Mesothelial cell of epicardium (in vitro differentiated cells): ENCODE results near the gene AOC3. TPM values are rescaled to one million over a fixed set of nuclear protein-coding genes. Genes with fewer than 3 reads are reported as not detected.

Experiments
- DNase-seq, 2 experiments: peaks; one replicate each; pipeline ENCODE4 v3.0.0; 2021; ENCODE audit warnings: low spot score in 2 of 2; ENCODE audit not compliant: unreplicated experiment in 2 of 2
- H3K27ac Mint-ChIP-seq: 2 replicates; pipeline ENCODE4 v1.8.0; 2021; ENCODE audit warnings: mixed read lengths
- H3K27me3 Mint-ChIP-seq: 2 replicates; pipeline ENCODE4 v1.8.0; 2021; ENCODE audit warnings: low read depth, mixed read lengths
- H3K36me3 Mint-ChIP-seq: 2 replicates; pipeline ENCODE4 v1.8.0; 2021; ENCODE audit warnings: mixed read lengths
- H3K4me1 Mint-ChIP-seq: 2 replicates; pipeline ENCODE4 v1.8.0; 2021; ENCODE audit warnings: mixed read lengths
- H3K4me3 Mint-ChIP-seq: 2 replicates; pipeline ENCODE4 v1.8.0; 2021; ENCODE audit warnings: mild to moderate bottlenecking, moderate library complexity, mixed read lengths
- H3K9me3 Mint-ChIP-seq: 2 replicates; pipeline ENCODE4 v1.8.0; 2021; ENCODE audit warnings: mixed read lengths
- CTCF ChIP-seq: fragments of 200-600 bp; sonication (generic); IDR thresholded peaks from one replicate; pipeline ENCODE4 v1.5.0; 2021; ENCODE audit warnings: antibody characterized with exemption; ENCODE audit not compliant: unreplicated experiment
- total RNA-seq: library from RNA; stranded (reverse); gene quantifications from 3 replicates; pipeline ENCODE4 v1.2.1, GENCODE V29; 2021

AOC3 gene
- total RNA-seq, 1 donor from 2014 or later = 1.5 TPM

- peaks cover 22% of the 10 kb centered on the region for H3K36me3 Mint-ChIP-seq
Observed at GRCh38 chr17:42835732-42836131, 15.3 kb upstream of the AOC3 start.

GRCh38 chr17:42841975-42842685 is 8.9 kb upstream of the AOC3 start:
- Mint-ChIP-seq H3K27ac (no peak overlapping the region), H3K27me3 (no peaks in the 10 kb centered on the region), H3K9me3 (no peaks in the 10 kb centered on the region), H3K4me1 (no peaks in the 10 kb centered on the region), H3K36me3 (peaks cover 22% of the 10 kb centered on the region), H3K4me3 (no peak overlapping the region)
- no peak for TF ChIP-seq CTCF
- DNase-seq = no peak

More at GRCh38 chr17:42835732-42836131, 15.3 kb upstream of the AOC3 start:
- DNase-seq = no peak
- no peaks in the 10 kb centered on the region for H3K9me3 Mint-ChIP-seq
- no peak for TF ChIP-seq CTCF
- H3K27me3 Mint-ChIP-seq = no peaks in the 10 kb centered on the region
- H3K4me3 Mint-ChIP-seq = no peak overlapping the region
- peaks cover 19% of the 10 kb centered on the region for H3K4me1 Mint-ChIP-seq
- H3K27ac Mint-ChIP-seq = no peak overlapping the region

- DNase-seq = no peak
- Mint-ChIP-seq H3K36me3 (peaks cover 17% of the 10 kb centered on the region), H3K27ac (no peak overlapping the region), H3K27me3 (no peaks in the 10 kb centered on the region), H3K9me3 (no peaks in the 10 kb centered on the region), H3K4me1 (no peaks in the 10 kb centered on the region), H3K4me3 (no peak overlapping the region)
- TF ChIP-seq CTCF = peak; percentile 59
Observed at GRCh38 chr17:42843358-42843934, 7.6 kb upstream of the AOC3 start.

GRCh38 chr17:42844271-42844670 is 6.7 kb upstream of the AOC3 start, which contains the start of gene AOC2:
Gene AOC2 (plus strand): TSS chr17:42844580. CDS start chr17:42844627, 47 bp downstream.
- no peak for DNase-seq
- no peak for TF ChIP-seq CTCF
- Mint-ChIP-seq H3K9me3 (no peaks in the 10 kb centered on the region), H3K4me3 (no peak within 1 kb of the TSS), H3K4me1 (no peaks in the 10 kb centered on the region), H3K36me3 (peaks cover 10% of the 10 kb centered on the region), H3K27ac (no peak within 1 kb of the TSS), H3K27me3 (no peaks in the 10 kb centered on the region)

- H3K4me3 Mint-ChIP-seq = no peak overlapping the region
- no peak for TF ChIP-seq CTCF
- H3K27me3 Mint-ChIP-seq = peaks cover under 1% of the 10 kb centered on the region
- no peaks in the 10 kb centered on the region for H3K9me3 Mint-ChIP-seq
- H3K4me1 Mint-ChIP-seq = no peaks in the 10 kb centered on the region
- H3K36me3 Mint-ChIP-seq = peaks cover 7% of the 10 kb centered on the region
- H3K27ac Mint-ChIP-seq = no peak overlapping the region
- DNase-seq = no peak
Observed at GRCh38 chr17:42844761-42845555, 6.0 kb upstream of the AOC3 start.
